ENCODE measurements around the gene CSF3R. TPM values are rescaled to one million over a fixed set of nuclear protein-coding genes. Genes with fewer than 3 reads are reported as not detected.

Gene CSF3R
- total and polyA plus RNA-seq, 2 donors (not counting 1 experiment from before 2014, with no cell fraction given), result 0.30 to 6.3 TPM

DNA sequence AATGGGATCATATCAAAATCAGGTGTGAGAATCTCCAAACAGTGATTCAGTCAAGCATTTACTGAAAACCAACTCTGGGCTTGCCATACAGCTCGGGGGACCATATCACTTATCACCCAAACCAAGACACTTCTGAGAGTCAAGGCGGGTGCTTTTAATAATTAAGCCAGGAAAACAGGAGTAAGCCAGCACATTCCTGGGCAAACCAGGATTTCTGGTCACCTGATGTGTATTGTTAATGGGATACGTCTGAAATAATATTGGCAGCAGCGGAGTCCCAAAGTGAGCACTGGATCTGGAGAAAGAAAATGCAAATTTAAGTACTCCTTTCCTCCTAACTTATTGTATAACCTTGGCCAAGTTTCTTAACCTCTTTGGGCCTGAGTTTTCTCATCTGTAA is 50.1 kb downstream of the CSF3R start:
- intact Hi-C loops (cut with micrococcal nuclease), result no loop called here
- Histone ChIP-seq H3K4me2 (replicated peaks; ENCODE audit: low read depth, low read length, poor library complexity, severe bottlenecking) (no peak overlapping the region), H3K9me3 (ENCODE audit: control extremely low read depth in 1 of 3, control insufficient read depth in 2 of 3, insufficient read depth in 1 of 3, low read length in 2 of 3) (no peaks in the 10 kb centered on the region), H3K4me3 (ENCODE audit: control extremely low read depth in 1 of 5, extremely low read depth in 1 of 5, insufficient read depth in 1 of 5, low read depth in 2 of 5, low read length in 4 of 5) (no peak overlapping the region), H3K9ac (ENCODE audit: low read length) (no peak overlapping the region), H3K27ac (ENCODE audit: low read length in 2 of 2) (no peak overlapping the region), H2AFZ (ENCODE audit: insufficient read depth, low read depth, low read length, poor library complexity, severe bottlenecking) (no peak overlapping the region), H3K27me3 (replicated peaks in 1 of 4; ENCODE audit: control extremely low read depth in 1 of 4, control insufficient read depth in 3 of 4, insufficient read depth in 4 of 4, low read length in 3 of 4) (no peaks in the 10 kb centered on the region), H3K79me2 (ENCODE audit: control insufficient read depth, insufficient read depth, low read length) (no peaks in the 10 kb centered on the region), H3K4me1 (ENCODE audit: control insufficient read depth in 2 of 2, insufficient read depth in 2 of 2, low read length in 2 of 2) (no peaks in the 10 kb centered on the region), H3K36me3 (replicated peaks in 1 of 2; ENCODE audit: control extremely low read depth in 1 of 2, control insufficient read depth in 1 of 2, extremely low read depth in 1 of 2, insufficient read depth in 2 of 2, low read length in 1 of 2) (no peaks in the 10 kb centered on the region), H4K20me1 (ENCODE audit: control insufficient read depth, insufficient read depth, low read length, poor library complexity, severe bottlenecking) (no peaks in the 10 kb centered on the region)
- H3K9me3 Mint-ChIP-seq (ENCODE audit: insufficient read depth), result no peaks in the 10 kb centered on the region
- ATAC-seq (ENCODE audit: low read depth), result no peak
- no peak overlapping the region for H3K4me3 Mint-ChIP-seq
- no peaks in the 10 kb centered on the region for H3K27me3 Mint-ChIP-seq
- H3K27ac Mint-ChIP-seq, result no peak overlapping the region
- no peak for TF ChIP-seq EZH2 (IDR thresholded peaks at IDR 0.05; ENCODE audit: borderline replicate concordance, insufficient read depth, low read depth, low read length, poor library complexity, severe bottlenecking)
- TF ChIP-seq, protein P1, sequence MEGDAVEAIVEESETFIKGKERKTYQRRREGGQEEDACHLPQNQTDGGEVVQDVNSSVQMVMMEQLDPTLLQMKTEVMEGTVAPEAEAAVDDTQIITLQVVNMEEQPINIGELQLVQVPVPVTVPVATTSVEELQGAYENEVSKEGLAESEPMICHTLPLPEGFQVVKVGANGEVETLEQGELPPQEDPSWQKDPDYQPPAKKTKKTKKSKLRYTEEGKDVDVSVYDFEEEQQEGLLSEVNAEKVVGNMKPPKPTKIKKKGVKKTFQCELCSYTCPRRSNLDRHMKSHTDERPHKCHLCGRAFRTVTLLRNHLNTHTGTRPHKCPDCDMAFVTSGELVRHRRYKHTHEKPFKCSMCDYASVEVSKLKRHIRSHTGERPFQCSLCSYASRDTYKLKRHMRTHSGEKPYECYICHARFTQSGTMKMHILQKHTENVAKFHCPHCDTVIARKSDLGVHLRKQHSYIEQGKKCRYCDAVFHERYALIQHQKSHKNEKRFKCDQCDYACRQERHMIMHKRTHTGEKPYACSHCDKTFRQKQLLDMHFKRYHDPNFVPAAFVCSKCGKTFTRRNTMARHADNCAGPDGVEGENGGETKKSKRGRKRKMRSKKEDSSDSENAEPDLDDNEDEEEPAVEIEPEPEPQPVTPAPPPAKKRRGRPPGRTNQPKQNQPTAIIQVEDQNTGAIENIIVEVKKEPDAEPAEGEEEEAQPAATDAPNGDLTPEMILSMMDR (IDR thresholded peaks at IDR 0.05), result no peak
- no peak for DNase-seq
- 92% methylated on average over 2 of the region's 4 CpGs for WGBS (ENCODE audit: insufficient coverage)
- ChIA-PET POLR2A (no interaction called here), CTCF (no interaction called here)
- H3K4me1 Mint-ChIP-seq, result no peaks in the 10 kb centered on the region

DNA sequence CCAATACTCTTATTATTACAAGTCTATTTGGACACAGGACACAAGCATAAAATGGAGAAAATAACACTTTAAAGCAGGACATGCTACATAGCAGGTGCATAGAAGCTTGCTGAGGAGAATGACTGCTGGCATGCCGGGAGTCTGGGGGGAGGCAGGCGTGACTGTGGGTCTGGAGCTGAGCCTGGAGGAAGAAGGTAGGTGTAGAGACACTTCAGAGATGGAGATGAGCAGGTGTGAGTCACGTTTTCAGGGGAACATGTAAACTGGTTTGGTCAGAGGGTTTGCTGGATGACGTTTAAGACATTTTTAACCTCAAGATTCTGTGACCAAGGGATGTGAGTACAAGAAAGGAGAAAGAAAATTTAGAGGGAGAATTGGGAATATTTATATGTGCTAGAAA is 56.9 kb downstream of the CSF3R start:
- WGBS (ENCODE audit: insufficient coverage), result 76% methylated on average over 4 of the region's 4 CpGs
- no peak for TF ChIP-seq EZH2 (IDR thresholded peaks at IDR 0.05; ENCODE audit: borderline replicate concordance, insufficient read depth, low read depth, low read length, poor library complexity, severe bottlenecking)
- TF ChIP-seq, protein P1 (IDR thresholded peaks at IDR 0.05), result no peak
- H3K9me3 ChIP-seq (ENCODE audit: control extremely low read depth in 1 of 3, control insufficient read depth in 2 of 3, insufficient read depth in 1 of 3, low read length in 2 of 3), result no peaks in the 10 kb centered on the region
- no peaks in the 10 kb centered on the region for H3K9me3 Mint-ChIP-seq (ENCODE audit: insufficient read depth)
- DNase-seq, result no peak
- no peak overlapping the region for H3K9ac ChIP-seq (ENCODE audit: low read length)
- ChIA-PET POLR2A (interaction anchor here (0.6 kb wide), 1 partner anchor 160 kb away, joined by 4 read pairs; no protein-coding TSS in a partner anchor), CTCF (interaction anchor here (0.7 to 2.4 kb wide), 2 partner anchors 81 to 83 kb away, joined by 3 to 10 read pairs; no protein-coding TSS in a partner anchor)
- no peaks in the 10 kb centered on the region for H3K79me2 ChIP-seq (ENCODE audit: control insufficient read depth, insufficient read depth, low read length)
- peaks cover 0 to under 1% of the 10 kb centered on the region in 2 donors for H3K4me1 ChIP-seq (ENCODE audit: control insufficient read depth in 2 of 2, insufficient read depth in 2 of 2, low read length in 2 of 2)
- no peaks in the 10 kb centered on the region for H3K36me3 ChIP-seq (replicated peaks in 1 of 2; ENCODE audit: control extremely low read depth in 1 of 2, control insufficient read depth in 1 of 2, extremely low read depth in 1 of 2, insufficient read depth in 2 of 2, low read length in 1 of 2)
- peaks cover 2% of the 10 kb centered on the region for H3K4me1 Mint-ChIP-seq
- H3K4me3 Mint-ChIP-seq, result no peak overlapping the region
- no peak overlapping the region for H3K4me2 ChIP-seq (replicated peaks; ENCODE audit: low read depth, low read length, poor library complexity, severe bottlenecking)
- no peak overlapping the region for H3K4me3 ChIP-seq (ENCODE audit: control extremely low read depth in 1 of 5, extremely low read depth in 1 of 5, insufficient read depth in 1 of 5, low read depth in 2 of 5, low read length in 4 of 5)
- no peak overlapping the region for H3K27ac ChIP-seq (ENCODE audit: low read length in 2 of 2)
- no peak overlapping the region for H2AFZ ChIP-seq (ENCODE audit: insufficient read depth, low read depth, low read length, poor library complexity, severe bottlenecking)
- no peaks in the 10 kb centered on the region for H4K20me1 ChIP-seq (ENCODE audit: control insufficient read depth, insufficient read depth, low read length, poor library complexity, severe bottlenecking)
- ATAC-seq (ENCODE audit: low read depth), result no peak
- no peaks in the 10 kb centered on the region for H3K27me3 ChIP-seq (replicated peaks in 1 of 4; ENCODE audit: control extremely low read depth in 1 of 4, control insufficient read depth in 3 of 4, insufficient read depth in 4 of 4, low read length in 3 of 4)
- no peaks in the 10 kb centered on the region for H3K27me3 Mint-ChIP-seq
- intact Hi-C loops (cut with micrococcal nuclease), result no loop called here
- H3K27ac Mint-ChIP-seq, result no peak overlapping the region
